ENCODE results near the gene SLC66A2.
"Not testable (repeated sequence)": the region's sequence is repeated elsewhere in the genome, so short reads cannot be mapped to it uniquely, and the experiment has no call there.

The SLC66A2 gene

DNA sequence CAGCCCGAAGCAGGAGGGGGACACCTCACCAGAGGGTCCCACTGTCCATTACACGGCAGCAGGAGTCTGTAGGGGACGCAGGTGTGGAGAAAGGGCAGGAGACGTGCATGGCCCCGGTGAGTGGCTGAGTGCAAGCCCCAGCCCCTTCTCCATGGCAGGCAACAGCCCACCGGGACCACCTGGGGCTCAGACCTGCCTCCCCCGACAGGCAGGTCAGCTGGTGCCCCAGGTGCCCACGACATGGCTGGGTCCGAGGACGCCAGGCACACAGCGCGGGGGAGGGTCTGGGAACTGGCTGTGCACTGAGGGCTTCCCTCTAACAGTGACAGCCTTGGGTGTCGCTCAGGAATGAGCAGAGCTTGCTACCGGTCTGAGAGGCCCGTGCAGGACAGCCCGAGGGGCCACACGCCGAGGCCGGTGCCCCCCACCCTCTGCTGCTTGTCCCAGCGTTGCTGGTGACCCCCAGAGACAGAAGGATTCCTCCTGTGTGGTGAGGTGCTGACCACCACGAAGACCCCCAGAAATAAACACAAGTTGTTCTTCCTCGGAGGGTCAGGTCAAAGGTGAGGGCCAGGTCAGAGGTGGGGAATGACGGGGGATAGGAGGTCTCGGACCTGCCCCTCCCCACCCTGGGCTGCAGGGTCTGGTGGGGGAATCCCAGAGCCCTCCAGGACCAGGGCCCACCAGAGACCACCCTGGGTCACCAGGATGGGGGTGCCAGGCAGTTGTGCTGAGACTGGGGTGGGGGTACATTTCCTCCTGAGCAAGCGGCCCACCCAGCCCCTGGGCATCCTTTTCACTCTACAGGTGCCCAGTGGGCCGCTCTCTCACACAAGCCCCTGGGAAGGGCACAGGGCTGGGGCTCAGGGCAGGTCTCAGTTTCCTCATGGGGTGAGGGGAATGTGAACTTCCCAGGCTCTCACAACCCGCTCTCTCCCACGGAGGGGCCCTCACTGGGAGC, 50.6 kb downstream of the SLC66A2 start:
- DNase-seq: no peak

DNA sequence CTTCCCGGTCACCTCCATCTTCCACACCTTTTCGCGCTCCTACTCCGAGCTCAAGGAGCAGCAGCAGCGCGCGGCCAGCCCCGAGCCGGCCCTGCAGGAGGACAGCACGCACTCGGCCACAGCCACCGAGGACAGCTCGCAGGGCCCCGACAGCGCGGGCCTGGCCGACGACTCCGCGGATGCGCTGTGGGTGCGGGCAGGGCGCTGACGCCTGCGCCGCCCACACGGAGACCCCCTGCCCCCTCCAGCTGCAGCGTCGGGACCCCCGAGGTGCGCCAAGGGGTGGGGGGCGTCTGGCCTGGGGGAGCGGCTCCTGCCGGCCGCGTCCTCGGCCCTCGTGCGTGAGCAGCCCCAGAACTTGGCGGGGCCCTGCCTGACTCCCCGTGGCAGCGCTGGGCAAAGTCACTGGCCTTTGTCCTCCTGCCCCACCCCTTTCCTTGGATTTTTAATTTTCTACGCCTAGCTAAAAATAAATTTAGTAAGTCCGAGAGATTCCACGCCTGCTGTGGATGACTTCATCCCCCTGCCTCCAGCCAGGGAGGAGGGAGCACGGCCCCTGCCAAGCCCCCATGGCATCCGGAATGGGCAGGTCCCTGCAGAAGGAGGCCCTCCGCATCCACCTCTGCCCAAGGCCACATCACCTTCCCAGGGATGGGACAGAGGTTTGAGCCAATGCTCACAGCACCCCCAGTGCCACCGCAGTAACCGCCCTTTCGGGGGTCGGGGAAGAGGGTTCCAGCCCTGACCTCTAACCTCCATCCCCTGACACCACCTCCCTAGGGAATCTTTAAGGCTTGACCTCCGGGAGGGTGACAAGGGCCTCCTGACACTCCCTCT, 51.6 kb downstream of the SLC66A2 start:
- no peak for DNase-seq

DNA sequence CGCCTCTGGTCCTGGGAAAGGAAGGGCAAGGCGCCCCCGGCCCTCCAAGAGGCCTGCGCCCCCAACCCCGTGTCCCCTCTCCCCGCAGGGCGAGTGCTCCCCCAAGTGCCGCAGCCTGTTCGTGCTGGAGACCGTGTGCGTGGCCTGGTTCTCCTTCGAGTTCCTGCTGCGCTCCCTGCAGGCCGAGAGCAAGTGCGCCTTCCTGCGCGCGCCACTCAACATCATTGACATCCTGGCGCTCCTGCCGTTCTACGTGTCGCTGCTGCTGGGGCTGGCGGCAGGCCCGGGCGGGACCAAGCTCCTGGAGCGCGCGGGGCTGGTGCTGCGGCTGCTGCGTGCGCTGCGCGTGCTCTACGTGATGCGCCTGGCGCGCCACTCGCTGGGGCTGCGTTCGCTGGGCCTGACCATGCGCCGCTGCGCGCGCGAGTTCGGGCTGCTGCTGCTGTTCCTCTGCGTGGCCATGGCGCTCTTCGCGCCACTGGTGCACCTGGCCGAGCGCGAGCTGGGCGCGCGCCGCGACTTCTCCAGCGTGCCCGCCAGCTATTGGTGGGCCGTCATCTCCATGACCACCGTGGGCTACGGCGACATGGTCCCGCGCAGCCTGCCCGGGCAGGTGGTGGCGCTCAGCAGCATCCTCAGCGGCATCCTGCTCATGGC, 52.4 kb downstream of the SLC66A2 start:
- no peak for DNase-seq

DNA sequence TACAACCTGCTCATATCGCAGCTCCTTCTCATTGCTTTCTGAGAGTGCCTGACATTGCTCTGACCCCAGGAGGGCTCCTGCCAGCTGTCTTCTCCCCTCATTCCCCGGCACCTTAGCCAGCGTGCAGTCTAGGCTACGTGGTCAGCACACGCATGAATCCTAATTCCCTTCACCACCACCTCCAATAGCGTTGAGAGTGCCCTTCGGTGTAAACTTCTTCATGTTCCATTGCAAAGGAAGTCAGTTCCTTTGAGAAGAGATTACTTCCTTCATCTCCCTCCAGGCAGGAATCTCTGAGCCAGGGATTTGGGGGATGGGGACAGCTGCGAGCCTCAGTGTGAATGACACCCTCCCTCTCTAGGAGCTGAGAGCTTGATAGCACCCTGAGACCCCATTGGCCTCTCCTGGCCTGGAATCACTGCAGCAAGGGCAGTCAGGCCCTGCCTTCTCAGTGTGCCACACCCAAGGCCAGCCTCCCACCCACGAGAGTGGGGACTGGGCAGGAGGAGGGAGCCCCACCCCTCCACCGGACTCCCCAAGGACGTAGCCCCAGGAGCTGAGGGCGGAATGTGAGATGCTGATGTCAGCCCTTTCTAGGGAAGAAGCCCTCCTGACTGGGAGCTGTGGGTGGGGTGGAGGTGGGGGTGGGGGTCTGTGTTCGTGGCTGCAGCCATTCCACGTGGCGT, 53.4 kb downstream of the SLC66A2 start:
- no peak for DNase-seq

DNA sequence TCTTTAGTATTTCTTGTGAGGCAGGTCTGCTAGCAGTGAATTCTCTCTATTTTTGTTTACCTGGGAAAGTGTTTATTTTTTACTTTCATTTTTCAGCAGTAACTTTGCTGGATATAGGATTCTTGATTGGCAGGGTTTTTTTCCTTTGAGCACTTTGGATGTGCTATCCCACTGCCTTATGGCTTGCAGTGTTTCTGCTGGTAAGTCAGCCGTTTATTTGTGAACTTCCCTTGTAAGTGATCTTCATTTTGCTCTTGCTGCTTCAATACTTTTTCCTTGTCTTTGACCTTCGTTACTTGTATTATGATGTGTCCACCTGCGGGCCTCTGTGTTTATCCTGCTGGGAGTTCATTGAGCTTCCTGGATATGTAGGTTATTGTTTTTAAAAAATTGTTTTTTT, 54.7 kb downstream of the SLC66A2 start:
- no peak for DNase-seq

DNA sequence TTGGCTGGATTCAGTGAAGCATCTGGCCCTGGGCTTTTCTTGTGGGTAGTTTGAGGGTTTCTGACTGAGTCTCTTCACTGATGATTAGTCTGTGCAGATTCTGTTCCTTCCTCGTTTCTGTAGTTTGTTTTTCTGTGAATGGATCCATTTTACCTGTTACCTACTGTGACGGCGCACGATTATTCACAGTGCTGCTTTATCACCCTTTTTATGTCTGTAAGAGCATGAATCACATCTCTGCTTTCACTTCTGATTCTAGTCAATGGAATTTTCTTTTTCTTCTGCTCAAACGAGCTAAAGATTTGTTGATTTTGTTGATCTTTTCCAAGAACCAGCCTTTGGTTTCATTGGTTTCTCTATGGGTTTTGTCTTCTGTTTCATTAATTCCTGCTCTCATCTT, 60.8 kb downstream of the SLC66A2 start:
- DNase-seq: no peak

DNA sequence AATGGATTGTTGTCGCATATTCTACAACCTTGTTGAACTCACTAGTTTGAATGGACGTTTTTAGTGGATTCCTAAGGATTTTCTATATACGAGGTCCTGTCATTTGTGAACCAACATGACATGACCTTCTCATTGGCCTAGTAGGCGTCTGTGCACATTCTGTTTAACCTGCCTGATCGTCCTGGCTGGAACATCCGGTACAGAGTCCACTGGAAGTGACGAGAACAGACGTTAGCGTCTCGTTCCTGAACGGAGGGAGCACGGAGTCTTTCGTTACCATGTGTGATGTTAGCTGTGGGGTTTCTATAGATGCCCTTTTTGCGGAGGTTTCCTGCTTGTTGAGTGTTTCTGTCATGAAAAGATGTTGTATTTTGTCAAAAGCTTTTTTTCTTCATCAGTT, 61.9 kb downstream of the SLC66A2 start:
- DNase-seq: no peak

DNA sequence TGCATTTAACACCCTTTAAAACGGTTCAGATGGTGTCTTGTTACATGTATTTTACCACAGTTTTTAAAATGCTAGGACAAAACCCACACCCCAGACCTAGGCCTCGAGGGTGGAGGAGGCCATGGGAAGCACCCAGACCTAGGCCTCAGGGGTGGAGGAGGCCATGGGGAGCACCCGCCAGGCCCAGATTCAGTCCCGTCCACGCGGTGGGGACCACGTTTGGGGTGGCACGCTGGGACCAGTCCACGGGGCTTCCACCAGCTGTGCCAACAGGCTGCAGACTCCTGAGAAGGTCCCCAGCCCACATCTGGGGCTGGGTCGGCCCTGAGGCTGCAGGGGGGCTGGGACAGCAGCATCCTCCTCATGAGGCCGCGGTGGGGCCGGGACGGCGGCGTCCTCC, 63.4 kb downstream of the SLC66A2 start:
- no peak for DNase-seq

DNA sequence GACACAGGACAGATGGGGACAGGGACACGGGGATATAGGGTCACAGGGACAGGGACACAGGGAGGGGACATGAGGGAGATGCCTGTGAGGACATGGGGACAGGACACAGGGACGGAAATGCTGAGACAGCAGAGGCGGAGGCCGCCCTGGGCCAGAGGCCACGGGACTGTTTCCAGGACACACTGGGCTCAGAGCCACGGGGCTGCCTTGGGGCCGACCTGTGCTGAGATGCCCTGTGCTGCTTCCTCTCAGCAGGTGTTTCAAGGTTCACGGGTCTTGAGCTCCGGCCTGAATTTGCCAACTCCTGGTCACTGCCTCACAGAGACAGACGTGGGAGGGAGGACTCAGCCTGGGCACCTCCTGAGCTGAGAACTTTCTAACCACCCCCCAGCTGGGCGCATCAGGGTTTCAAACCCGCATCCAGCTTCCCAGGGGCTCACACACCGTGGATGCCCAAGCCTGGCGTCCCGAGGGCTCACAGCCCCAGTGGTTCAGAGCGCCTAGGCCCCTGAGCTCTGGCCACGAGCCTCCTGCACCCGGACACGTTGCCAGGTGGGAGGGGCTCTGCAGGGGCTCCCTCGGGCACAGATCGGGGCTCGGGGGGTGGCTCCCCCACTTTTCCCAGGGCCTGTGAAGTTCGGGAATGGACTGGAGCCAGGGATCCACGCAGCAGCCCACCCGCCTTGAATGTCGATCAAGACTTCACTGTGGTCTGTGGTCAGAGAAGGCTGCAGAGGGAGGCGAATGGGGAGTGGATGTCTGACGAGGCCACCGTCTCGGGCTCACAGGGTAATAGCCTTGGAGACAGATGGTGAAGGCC, 64.1 kb downstream of the SLC66A2 start:
- DNase-seq: no peak

DNA sequence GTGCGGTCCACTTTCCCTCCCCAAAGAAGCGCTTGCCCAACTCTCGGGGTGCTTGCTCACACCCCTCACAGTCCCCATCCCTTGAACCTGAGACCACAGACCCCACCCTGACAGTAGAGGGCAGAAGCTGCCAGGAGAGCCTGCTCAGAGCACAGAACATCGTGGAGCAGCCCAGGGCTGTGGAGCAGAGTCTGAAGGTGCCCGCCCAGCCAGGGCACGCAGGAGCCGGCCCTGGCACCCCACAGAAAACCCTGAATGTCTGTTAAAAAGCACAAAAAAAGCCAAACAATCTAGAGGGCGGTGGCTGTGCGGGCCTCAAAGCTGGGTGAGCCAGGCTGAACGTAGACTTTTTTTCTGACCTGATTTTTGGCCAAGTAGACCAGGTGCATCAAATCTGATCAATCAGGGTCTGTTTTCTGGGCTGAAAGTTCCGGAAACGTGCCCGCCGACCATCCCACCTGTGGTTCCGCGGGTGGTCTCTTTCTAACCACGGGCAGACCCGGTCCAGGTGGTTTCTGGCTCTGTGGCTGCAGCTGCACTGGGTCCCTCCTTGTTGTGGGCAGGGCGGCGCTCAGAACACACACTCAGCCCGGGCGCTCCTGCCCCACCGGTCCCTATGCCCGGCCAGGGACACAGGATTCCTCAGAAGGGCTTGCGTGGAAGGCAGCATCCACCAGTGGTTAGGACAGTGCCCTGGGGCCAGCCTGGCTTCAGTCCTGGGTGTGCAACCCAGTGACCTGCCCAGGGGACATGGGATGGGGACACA, 66.3 kb downstream of the SLC66A2 start:
- DNase-seq: no peak

DNA sequence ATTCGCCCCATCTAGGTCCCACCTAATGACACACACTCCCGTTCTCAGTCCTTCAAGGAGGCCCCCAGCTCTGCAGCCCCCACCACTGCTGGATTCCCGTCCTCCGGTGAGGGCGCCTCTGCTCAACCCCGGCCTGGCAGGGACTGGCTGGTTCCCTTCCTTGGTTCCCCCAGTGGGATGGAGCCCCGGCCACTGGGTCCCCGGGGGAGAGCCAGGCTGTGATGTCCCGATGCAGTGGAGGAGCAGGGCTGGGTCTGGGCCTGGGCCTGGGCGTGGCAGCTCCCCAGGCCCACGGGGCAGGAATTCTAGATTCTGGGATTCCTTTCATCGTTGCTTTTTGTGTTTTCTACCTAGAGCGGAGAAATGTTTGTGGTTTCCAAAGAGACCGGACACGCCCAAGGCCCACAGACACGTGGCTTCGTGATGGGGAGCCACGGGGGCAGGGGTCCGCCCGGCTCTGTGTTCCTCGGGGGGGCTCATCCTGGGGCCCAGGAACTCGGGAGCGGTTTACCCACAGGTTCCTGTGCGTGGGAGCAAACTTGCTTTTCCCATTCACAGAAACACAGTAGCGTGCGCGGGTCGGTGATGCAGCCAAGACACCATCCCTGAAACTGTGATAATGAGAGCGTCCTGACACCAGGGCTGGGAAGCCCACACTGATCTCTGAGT, 67.0 kb downstream of the SLC66A2 start:
- no peak for DNase-seq

DNA sequence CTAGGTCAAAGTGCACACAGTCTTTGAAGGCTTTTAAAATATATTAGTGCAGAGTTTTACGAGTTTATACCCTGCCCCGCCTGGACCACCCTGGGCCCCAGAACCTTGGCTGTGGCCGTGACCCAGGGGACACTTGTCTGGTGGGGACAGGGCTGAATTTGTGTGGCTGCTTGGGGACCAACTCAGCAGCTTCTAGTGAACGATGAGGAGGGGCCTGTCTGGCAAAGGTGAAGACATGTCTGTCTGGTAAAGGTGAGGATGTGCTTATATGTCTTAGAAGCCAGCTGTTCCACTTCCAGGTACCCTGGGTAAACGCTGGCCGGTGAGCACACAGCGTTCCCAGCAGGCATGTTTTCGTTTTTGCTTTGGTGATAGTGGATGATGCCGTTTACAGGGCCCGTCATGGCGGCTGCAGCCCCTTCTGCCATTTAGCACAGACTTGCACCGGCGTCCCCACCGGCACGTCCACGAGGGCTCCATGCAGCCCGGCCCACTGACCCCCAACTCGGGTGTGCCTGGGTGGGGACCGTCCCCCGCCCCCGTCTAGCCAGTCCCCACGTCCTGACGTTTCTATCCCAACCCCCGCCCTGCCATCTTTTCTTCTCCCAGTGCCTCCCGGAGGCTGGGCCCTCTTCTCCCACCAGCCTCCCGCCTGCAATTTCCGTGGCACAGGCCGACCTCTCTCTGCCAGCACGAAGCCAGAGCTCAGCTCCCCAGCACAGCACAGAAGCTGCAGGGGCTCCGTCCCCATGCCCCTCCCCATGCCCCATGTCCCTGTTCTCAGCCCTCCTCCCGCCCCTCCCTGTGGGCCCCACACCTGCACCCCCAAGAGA, 67.8 kb downstream of the SLC66A2 start:
- DNase-seq: no peak

DNA sequence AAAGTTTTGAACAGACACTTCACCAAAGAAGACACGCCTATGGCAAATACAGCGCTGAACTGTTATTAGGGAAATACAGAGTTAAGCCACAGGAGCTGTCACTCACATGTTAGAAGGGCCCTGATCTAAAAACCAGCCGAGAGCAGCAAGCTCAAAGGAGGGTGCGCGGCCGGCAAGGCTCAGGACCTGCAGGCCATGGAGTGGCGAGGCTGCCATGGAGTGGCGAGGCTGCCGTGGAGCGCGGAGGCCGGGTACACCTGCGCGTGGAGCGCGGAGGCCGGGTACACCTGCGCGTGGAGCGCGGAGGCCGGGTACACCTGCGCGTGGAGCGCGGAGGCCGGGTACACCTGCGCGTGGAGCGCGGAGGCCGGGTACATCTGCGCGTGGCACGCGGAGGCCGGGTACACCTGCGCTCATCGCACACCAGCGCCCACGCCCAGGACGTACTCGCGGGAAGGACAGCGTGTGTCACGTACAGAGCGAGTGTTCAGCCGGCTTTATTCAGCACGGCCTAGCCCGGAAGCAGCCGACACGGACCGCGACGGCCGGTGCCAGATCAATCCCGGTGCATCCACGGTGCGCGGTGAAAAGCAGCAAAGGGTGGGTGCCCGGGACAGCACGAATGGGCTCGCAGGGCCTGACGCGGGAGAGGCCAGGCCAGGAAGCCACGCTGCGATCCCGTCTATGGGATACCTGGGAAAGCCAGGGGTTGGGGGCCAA, 68.8 kb downstream of the SLC66A2 start:
- no peak for DNase-seq

DNA sequence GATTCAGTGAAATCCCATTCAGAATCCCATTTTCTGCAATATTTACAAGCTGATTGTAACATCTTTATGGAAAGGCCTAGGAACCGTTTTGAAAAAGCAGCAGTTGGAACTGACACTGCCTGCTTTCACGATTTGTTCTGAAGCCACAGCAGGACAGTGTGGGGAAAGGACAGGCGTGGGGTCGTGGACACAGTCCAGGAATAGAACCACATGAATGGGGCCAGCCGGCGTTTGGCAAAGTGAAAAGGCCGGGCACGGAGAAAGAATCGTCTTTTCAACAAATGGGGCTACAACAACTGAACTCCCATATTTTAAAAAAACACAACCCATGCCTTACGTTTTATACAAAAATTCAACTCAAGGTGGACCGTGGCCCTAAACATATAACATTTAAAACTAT, 69.8 kb downstream of the SLC66A2 start:
- DNase-seq: no peak

DNA sequence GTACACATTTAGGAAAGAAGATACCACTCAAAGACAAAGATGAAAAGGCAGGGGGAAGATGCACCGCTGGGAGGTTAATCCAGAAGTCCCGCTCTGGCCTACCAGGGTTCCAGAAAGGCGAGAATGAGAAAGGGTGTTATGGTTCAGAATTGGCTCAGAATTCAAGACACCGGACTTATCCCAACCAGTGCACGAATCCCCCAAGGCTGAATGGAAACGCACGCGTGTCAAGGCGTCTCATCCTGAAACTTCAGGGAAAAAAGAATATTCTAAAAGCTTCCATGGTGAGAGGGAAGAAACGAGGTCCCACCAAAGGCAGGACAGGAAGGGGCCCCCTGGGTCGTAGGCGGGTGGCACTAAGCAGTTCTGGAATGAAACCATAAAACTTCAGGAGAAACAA, 71.9 kb downstream of the SLC66A2 start:
- DNase-seq: no peak

DNA sequence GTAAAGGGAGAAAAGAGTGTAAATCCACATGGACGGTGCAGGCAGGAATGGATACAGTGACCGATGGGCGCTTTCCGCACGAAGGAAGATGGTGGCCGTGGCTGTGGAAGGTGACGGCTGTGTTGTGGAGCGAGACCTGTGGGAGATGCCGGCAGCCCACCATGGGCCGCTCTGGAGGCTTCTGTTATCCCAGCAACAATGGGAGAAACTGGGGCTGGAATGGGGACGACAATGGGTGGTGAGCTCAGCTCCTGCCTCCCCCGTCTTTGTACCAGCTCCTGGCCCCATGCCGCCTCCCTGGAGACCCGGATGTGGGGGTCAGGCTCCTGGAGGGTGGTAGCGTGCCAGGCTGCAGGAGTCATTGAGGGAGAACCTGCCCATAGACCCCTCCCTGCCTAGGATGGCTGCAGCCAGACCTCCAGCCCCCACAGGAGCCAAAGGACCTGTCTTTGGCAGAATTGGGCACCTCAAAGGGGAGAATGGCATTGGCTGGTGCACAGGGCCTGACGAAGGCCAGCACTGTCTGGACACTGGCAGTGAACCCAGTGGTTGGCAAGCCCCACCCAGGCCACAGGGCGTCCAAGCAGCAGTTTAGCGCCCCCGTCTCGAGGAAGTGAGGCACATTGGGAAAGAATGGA, 72.6 kb downstream of the SLC66A2 start:
- DNase-seq: no peak

DNA sequence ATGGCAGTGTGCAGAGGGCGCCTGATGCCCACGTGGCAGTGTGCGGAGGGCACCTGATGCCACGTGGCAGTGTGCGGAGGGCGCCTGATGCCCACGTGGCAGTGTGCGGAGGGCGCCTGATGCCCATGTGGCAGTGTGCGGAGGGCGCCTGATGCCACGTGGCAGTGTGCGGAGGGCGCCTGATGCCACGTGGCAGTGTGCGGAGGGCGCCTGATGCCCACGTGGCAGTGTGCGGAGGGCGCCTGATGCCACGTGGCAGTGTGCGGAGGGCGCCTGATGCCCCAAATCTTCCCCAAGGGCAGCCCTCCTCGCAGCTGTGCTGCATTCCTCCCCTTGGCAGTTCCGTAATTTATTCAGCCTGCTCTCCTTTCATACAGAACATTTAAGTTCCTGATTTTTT, 73.2 kb downstream of the SLC66A2 start:
- not testable (repeated sequence) for DNase-seq

Measured in NCI-H510A treated with DMSO at 0.1 percent for 48 hours (cell line).